Activated B cell treated with CpG ODN at 0.5 μM for 24 hours (primary cell): ENCODE data around the gene ERMN. TPM values are rescaled to one million over a fixed set of nuclear protein-coding genes. Genes with fewer than 3 reads are reported as not detected.

ENCODE experiments used
- ATAC-seq: fragments of 200-7000 bp; cut with Tn5 transposase; one replicate; pipeline ENCODE4 v1.10.0; 2021; ENCODE audit warnings: low read depth, mild to moderate bottlenecking, moderate library complexity
- CTCF ChIA-PET: fragments of 350-600 bp; sonication (Branson Sonifier 250); formaldehyde crosslinking; loops from one replicate; lab custom pipeline; 2021; ENCODE audit warnings: antibody characterized with exemption; lab: Charles Lee
- POLR2A ChIA-PET: fragments of 350-600 bp; sonication (Branson Sonifier 250); formaldehyde crosslinking; loops from one replicate; lab custom pipeline; 2021; ENCODE audit warnings: antibody characterized with exemption; lab: Charles Lee
- DNase-seq: peaks from one replicate; pipeline ENCODE4 v3.0.0; 2022
- H3K27ac Mint-ChIP-seq: one replicate; pipeline ENCODE4 v1.8.0; 2020; ENCODE audit warnings: mixed read lengths
- H3K27me3 Mint-ChIP-seq: one replicate; pipeline ENCODE4 v1.8.0; 2021; ENCODE audit warnings: mixed read lengths
- H3K36me3 Mint-ChIP-seq: one replicate; pipeline ENCODE4 v1.8.0; 2021; ENCODE audit warnings: low read depth, mixed read lengths
- H3K4me1 Mint-ChIP-seq: one replicate; pipeline ENCODE4 v1.8.0; 2021; ENCODE audit warnings: mixed read lengths
- H3K4me3 Mint-ChIP-seq: one replicate; pipeline ENCODE4 v1.8.0; 2020; ENCODE audit warnings: mild to moderate bottlenecking, mixed read lengths
- H3K9me3 Mint-ChIP-seq: one replicate; pipeline ENCODE4 v1.8.0; 2020; ENCODE audit warnings: mixed read lengths
- CTCF ChIP-seq: fragments of 200-600 bp; IDR thresholded peaks from one replicate; pipeline ENCODE4 v1.8.0; 2022; ENCODE audit warnings: antibody characterized with exemption, mild to moderate bottlenecking
- intact Hi-C: fragments of 100-400 bp; cut with micrococcal nuclease; formaldehyde crosslinking; loops from one replicate; pipeline ENCODE4 v1.15.1; 2024
- total RNA-seq: library from RNA; stranded (reverse); gene quantifications from 2 replicates; pipeline ENCODE4 v1.2.3, GENCODE V29; 2022

Gene ERMN
- total RNA-seq, 1 donor from 2014 or later: 8.1 TPM

- ChIA-PET POLR2A (interaction anchor here (0.9 to 2.7 kb wide), 3 partner anchors 77 to 113 kb away, joined by 3 to 27 read pairs (median 18); no protein-coding TSS in a partner anchor), CTCF (interaction anchor here (1.0 to 8.2 kb wide), 35 partner anchors 8 to 453 kb away, joined by 3 to 114 read pairs (median 9); partner anchors contain the start of gene CYTIP)
- peaks cover 14% of the 10 kb centered on the region for H3K4me1 Mint-ChIP-seq
- no peak for DNase-seq
- H3K27me3 Mint-ChIP-seq: no peaks in the 10 kb centered on the region
- no peak overlapping the region for H3K4me3 Mint-ChIP-seq
- peaks cover 5% of the 10 kb centered on the region for H3K36me3 Mint-ChIP-seq
- H3K27ac Mint-ChIP-seq: no peak overlapping the region
- intact Hi-C loops: loop anchor here (1.0 to 5.0 kb wide), 11 partner anchors 78 to 684 kb away; partner anchors contain the start of genes ACVR1C and CYTIP
- no peak for TF ChIP-seq CTCF
- no peaks in the 10 kb centered on the region for H3K9me3 Mint-ChIP-seq
- no peak for ATAC-seq
Observed at GRCh38 chr2:157326698-157327097, 1.1 kb upstream of the ERMN start.

GRCh38 chr2:157324331-157324843 is 1.2 kb downstream of the ERMN start:
- Mint-ChIP-seq H3K4me1 (peaks cover 14% of the 10 kb centered on the region), H3K9me3 (no peaks in the 10 kb centered on the region), H3K4me3 (no peak overlapping the region), H3K36me3 (peaks cover 18% of the 10 kb centered on the region), H3K27ac (no peak overlapping the region), H3K27me3 (no peaks in the 10 kb centered on the region)
- TF ChIP-seq CTCF: no peak
- no peak for DNase-seq
- ATAC-seq: no peak
- POLR2A ChIA-PET: no interaction called here
- CTCF ChIA-PET: interaction anchor here (1.1 to 8.2 kb wide), 5 partner anchors 10 to 269 kb away, joined by 3 to 114 read pairs (median 10); no protein-coding TSS in a partner anchor
- intact Hi-C loops: no loop called here

- Mint-ChIP-seq H3K36me3 (peaks cover 18% of the 10 kb centered on the region), H3K27ac (no peak overlapping the region), H3K4me3 (no peak overlapping the region), H3K9me3 (no peaks in the 10 kb centered on the region), H3K4me1 (peaks cover 4% of the 10 kb centered on the region), H3K27me3 (no peaks in the 10 kb centered on the region)
- intact Hi-C loops: no loop called here
- POLR2A ChIA-PET: no interaction called here
- no peak for TF ChIP-seq CTCF
- CTCF ChIA-PET: interaction anchor here (3.2 kb wide), 1 partner anchor 13 kb away, joined by 10 read pairs; no protein-coding TSS in a partner anchor
- ATAC-seq (no peak), DNase-seq (no peak)
Observed at GRCh38 chr2:157322432-157322831, 3.2 kb downstream of the ERMN start.

GRCh38 chr2:157321466-157321865 is 4.2 kb downstream of the ERMN start:
- CTCF ChIA-PET: interaction anchor here (1.1 kb wide), 1 partner anchor 171 kb away, joined by 3 read pairs; no protein-coding TSS in a partner anchor
- H3K4me3 Mint-ChIP-seq: no peak overlapping the region
- no peaks in the 10 kb centered on the region for H3K4me1 Mint-ChIP-seq
- POLR2A ChIA-PET: no interaction called here
- DNase-seq (no peak), ATAC-seq (no peak)
- no peak overlapping the region for H3K27ac Mint-ChIP-seq
- H3K36me3 Mint-ChIP-seq: peaks cover 18% of the 10 kb centered on the region
- no peaks in the 10 kb centered on the region for H3K27me3 Mint-ChIP-seq
- H3K9me3 Mint-ChIP-seq: no peaks in the 10 kb centered on the region
- no peak for TF ChIP-seq CTCF
- intact Hi-C loops: no loop called here

- peaks cover 18% of the 10 kb centered on the region for H3K36me3 Mint-ChIP-seq
- no peaks in the 10 kb centered on the region for H3K9me3 Mint-ChIP-seq
- intact Hi-C loops: no loop called here
- no peak for TF ChIP-seq CTCF
- H3K27ac Mint-ChIP-seq: no peak overlapping the region
- no peaks in the 10 kb centered on the region for H3K27me3 Mint-ChIP-seq
- ChIA-PET POLR2A (interaction anchor here (0.6 kb wide), 1 partner anchor 766 kb away, joined by 3 read pairs; no protein-coding TSS in a partner anchor), CTCF (interaction anchor here (1.1 to 2.4 kb wide), 2 partner anchors 18 to 172 kb away, joined by 3 to 7 read pairs; no protein-coding TSS in a partner anchor)
- no peaks in the 10 kb centered on the region for H3K4me1 Mint-ChIP-seq
- ATAC-seq: no peak
- H3K4me3 Mint-ChIP-seq: no peak overlapping the region
- DNase-seq: no peak
Observed at GRCh38 chr2:157320409-157320808, 5.2 kb downstream of the ERMN start.
